ENCODE measurements around the gene SLC12A7.
"Not testable (repeated sequence)": the region's sequence is repeated elsewhere in the genome, so short reads cannot be mapped to it uniquely, and the experiment has no call there.

The SLC12A7 gene

GRCh38 chr5:1099926-1100663 lies 11.8 kb downstream of the SLC12A7 start:
- no peak overlapping the region for H3K27ac ChIP-seq
- no peak for TF ChIP-seq ZFX (IDR thresholded peaks at IDR 0.05)
- TF ChIP-seq, protein P1, sequence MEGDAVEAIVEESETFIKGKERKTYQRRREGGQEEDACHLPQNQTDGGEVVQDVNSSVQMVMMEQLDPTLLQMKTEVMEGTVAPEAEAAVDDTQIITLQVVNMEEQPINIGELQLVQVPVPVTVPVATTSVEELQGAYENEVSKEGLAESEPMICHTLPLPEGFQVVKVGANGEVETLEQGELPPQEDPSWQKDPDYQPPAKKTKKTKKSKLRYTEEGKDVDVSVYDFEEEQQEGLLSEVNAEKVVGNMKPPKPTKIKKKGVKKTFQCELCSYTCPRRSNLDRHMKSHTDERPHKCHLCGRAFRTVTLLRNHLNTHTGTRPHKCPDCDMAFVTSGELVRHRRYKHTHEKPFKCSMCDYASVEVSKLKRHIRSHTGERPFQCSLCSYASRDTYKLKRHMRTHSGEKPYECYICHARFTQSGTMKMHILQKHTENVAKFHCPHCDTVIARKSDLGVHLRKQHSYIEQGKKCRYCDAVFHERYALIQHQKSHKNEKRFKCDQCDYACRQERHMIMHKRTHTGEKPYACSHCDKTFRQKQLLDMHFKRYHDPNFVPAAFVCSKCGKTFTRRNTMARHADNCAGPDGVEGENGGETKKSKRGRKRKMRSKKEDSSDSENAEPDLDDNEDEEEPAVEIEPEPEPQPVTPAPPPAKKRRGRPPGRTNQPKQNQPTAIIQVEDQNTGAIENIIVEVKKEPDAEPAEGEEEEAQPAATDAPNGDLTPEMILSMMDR (conservative IDR thresholded peaks at IDR 0.05), result no peak

- H3K27ac ChIP-seq, result no peak overlapping the region
- no peak for TF ChIP-seq ZFX (IDR thresholded peaks at IDR 0.05)
- TF ChIP-seq, protein P1 (conservative IDR thresholded peaks at IDR 0.05), result no peak
Measured at GRCh38 chr5:1098986-1099597, 12.8 kb downstream of the SLC12A7 start.

GRCh38 chr5:1097988-1098385 lies 13.9 kb downstream of the SLC12A7 start:
- not testable (repeated sequence) for H3K27ac ChIP-seq

GRCh38 chr5:1097381-1097987 lies 14.4 kb downstream of the SLC12A7 start:
- 0 out of 2 replicates have a peak overlapping the region, but pooled peaks have one; percentile 8 for H3K27ac ChIP-seq
- TF ChIP-seq, protein P1 (conservative IDR thresholded peaks at IDR 0.05), result no peak
- TF ChIP-seq ZFX (IDR thresholded peaks at IDR 0.05), result no peak

DNA sequence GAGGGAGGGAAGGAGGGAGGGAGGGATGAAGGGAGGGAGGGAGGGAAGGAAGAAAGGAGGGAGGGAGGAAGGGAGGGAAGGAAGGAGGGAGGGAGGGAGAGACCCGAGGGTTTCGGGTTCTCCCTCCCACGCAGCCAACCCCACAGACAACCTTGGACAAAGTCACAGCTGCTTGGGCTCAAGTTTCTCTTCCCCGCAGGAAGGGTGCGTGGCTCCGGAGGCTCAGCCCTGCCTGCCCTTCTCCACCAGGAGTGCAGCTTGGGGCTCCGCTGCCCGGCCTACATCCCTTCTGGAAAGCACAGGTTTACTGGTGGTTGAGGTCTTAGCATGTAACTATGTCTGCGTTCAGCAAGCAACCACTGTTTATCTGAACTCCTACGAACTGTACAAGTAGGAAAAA lies 15.0 kb downstream of the SLC12A7 start:
- H3K27ac ChIP-seq, result 0 out of 2 replicates have a peak overlapping the region, but pooled peaks have one; percentile 8
- TF ChIP-seq, protein P1 (conservative IDR thresholded peaks at IDR 0.05), result no peak
- no peak for TF ChIP-seq ZFX (IDR thresholded peaks at IDR 0.05)

GRCh38 chr5:1095990-1096363 lies 15.9 kb downstream of the SLC12A7 start:
- TF ChIP-seq, protein P1 (conservative IDR thresholded peaks at IDR 0.05), result no peak
- no peak for TF ChIP-seq ZFX (IDR thresholded peaks at IDR 0.05)
- no peak overlapping the region for H3K27ac ChIP-seq

DNA sequence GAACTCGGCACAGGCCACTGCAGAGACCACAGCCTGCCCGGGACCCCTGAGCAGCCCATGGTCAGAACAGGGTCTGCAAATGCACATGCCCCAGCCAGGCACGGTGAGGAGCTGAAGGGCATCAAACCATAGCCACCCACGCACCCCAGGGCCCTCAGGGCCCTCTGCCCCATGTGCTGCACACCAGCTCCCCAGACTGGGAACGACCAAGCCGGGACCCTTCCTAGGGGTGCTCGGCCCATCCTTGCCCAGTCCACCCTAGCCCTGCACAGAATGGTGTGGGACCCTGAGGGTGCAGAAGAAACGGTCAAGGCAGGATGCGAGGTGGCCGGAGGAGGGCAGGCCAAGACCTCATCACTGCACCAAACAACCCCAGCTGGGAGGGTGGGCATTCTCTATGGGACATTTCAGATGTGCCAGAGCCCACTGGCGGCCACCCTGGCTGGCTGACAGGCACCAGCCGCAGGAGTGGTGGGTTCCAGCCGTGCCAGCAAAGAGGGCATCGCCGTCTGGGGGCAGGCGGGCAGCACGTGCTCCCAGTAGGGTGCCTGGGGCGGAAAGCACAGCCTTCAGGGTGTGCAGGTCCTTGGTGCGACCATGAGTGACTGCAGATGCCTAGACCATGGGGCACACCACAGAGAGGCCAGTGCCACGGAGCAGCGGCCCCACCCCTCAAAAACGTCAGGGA lies 16.4 kb downstream of the SLC12A7 start:
- TF ChIP-seq ZFX (IDR thresholded peaks at IDR 0.05), result no peak
- H3K27ac ChIP-seq, result no peak overlapping the region

GRCh38 chr5:1094670-1095190 lies 17.1 kb downstream of the SLC12A7 start:
- no peak overlapping the region for H3K27ac ChIP-seq
- TF ChIP-seq ZFX (IDR thresholded peaks at IDR 0.05), result no peak
- TF ChIP-seq, protein P1 (conservative IDR thresholded peaks at IDR 0.05), result no peak
